GM11168 (cell line): Measurements from ENCODE around the gene SMIM12.

Experiments
- in situ Hi-C: fragments of 300-500 bp; cut with MboI; formaldehyde crosslinking; loops from one replicate; pipeline ENCODE4 v1.12.0; 2022; ENCODE audit warnings: low sequenced_read_pairs; ENCODE audit not compliant: unreplicated experiment

Gene SMIM12

DNA sequence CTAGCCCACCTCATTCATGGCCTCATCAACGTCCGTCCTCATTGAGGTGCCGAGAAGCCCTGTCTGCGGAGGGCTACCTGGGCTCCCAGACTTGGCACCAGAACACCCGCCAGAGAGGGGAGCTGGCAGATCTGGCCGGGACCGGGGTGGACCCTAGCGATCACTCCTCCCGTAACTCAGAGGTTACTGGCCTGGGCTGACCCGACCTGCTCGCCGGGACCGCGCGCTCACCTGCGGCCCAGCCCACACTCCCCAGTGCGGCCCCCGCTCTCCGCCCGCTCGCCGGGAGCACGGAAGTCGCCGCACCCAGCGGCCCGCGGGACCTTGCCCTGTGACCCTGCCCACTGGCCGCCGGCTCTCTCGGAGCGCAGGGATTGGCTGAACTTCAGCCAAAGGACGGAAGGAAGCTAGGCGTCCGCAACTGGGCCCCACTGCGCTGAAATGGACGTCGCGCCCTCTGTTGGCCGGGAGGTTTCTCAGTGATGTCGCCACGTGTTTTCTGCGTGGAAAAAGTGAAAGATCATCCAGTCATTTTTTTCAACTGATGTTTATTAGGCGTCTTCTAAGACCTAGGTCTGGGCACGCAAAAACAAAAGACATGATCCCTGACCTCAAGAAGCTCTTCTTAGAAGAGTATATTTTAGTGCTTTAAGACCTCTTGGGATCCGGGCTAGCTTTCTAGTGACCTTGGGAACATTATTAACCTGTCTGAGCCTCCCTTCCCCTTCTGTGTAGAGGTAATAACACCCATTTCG, at the start of gene SMIM12:
Gene SMIM12 (minus strand): TSS at position 304 of the 755 bp plus-strand sequence. CDS start 3,772 bp downstream, outside the sequence.
- in situ Hi-C loops = no loop called here

- in situ Hi-C loops = no loop called here
Observed at GRCh38 chr1:34908369-34908768, 48.8 kb upstream of the SMIM12 start.

GRCh38 chr1:34907487-34908090, 48.0 kb upstream of the SMIM12 start:
- in situ Hi-C loops = no loop called here

DNA sequence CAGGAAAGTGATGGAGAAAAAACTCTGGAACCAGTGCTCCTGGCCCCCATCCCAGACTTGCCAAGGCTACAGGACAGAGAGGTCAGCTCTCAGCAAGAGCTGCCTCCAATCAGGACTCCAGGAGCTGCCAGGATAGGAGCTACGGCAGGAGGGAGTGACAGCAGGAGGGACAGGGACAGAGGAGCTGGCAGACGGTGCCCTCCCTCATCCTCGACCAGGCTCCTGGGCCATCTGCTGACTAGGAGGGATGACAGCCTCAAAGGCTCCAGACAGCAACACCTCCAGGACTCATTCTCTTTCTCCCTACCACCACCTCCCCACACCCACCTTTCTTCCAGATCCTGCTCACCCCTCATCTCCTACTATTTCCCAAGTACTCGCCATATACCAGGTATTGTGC, 47.2 kb upstream of the SMIM12 start:
- in situ Hi-C loops = no loop called here

- in situ Hi-C loops = no loop called here
Observed at GRCh38 chr1:34906222-34906621, 46.7 kb upstream of the SMIM12 start.

DNA sequence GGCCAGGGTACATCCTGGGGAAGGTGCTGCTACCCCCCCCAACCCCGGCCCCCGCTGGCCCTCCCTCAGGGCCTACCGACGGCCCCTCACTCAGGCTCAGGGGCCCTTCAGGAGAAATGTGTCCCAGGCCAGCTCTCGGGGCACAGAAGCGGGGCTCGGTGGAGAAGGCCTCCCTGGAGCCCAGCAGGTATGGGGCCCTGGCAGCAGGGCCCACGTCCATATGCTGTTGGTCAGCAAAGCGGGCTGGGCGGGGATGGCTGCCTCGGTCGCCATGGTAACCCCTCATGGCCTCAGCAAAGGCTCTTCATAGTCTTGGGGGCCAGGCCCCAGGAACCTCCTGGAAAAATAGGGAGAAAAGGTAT, 45.5 kb upstream of the SMIM12 start:
- in situ Hi-C loops = no loop called here

GRCh38 chr1:34904236-34905097, 44.9 kb upstream of the SMIM12 start:
- in situ Hi-C loops = no loop called here

DNA sequence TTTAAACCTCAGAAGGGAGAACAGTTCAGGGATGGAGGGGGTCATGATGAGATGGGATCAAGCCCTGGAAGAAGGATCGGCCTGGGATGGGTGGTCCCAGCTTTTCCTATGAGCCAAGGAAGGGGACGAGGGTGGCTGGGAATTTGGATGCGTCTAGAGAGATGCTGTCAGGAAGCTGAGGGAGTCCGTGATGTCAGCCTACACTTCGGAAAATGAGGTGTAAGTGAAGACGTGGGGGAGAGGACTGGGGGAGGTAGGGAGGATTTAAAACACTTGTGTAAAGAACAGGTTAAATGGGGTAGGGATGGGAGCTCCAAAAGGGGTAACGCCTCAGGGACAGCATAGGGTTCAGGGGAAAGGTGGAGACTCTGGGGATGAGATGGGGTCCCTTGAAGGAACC, 42.4 kb upstream of the SMIM12 start:
- in situ Hi-C loops = no loop called here

DNA sequence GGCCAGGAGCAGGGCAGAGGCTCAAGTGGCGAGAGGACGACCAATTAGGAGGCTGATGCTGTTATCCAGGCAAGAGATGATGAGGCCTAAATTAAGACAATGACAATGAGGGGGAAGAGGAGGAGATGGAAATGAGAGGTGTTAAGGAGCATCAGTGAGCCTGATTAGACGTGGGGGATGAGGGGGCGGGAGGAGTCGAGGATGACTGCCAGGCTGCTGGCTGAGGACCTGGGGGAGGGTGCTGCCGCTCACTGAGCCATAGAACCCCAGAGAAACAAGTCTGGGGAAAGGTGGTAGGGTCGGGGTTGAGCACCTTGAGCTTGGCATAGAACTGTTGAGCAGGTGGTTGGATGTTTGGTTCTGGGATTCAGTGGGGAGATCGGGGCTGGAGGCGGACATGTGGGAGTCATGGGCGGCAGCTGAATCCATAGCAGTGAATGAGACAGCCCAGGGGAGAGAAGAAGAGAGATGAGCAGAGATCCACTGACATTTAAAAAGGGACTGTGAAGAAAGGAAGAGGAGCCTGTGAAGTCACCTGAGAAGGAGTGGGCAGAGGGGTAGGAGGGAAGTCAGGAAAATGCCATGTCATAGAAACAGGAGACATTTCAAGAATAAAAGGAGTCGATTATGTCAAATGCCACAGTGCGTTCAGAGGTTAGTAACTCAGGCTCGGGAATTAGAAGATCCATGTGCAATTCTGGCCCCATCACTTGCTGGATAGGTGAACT, 41.4 kb upstream of the SMIM12 start:
- in situ Hi-C loops = no loop called here

DNA sequence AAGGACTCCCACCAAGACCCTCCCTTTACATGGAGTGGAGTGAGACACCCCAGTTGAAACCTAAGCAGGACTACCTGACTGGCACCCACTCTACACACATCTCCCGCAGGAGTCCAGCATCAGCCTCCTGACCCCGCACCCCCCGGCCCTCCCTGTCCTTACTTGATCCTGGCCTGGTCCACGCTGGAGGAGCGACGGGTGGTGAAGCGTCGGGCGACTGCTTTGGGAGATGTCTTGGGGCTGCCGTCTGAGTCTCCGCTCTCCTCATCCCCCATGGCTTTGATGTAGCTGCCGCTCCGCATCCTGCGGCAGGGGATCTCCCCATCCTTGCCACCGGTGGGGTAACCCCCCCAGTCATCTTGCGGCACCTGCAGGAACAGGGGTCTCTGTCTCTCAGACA, 40.4 kb upstream of the SMIM12 start:
- in situ Hi-C loops = no loop called here

- in situ Hi-C loops = no loop called here
Observed at GRCh38 chr1:34899471-34899870, 39.9 kb upstream of the SMIM12 start.

- in situ Hi-C loops = no loop called here
Observed at GRCh38 chr1:34898330-34898761, 38.8 kb upstream of the SMIM12 start.

- in situ Hi-C loops = no loop called here
Observed at GRCh38 chr1:34896612-34897011, 37.1 kb upstream of the SMIM12 start.

DNA sequence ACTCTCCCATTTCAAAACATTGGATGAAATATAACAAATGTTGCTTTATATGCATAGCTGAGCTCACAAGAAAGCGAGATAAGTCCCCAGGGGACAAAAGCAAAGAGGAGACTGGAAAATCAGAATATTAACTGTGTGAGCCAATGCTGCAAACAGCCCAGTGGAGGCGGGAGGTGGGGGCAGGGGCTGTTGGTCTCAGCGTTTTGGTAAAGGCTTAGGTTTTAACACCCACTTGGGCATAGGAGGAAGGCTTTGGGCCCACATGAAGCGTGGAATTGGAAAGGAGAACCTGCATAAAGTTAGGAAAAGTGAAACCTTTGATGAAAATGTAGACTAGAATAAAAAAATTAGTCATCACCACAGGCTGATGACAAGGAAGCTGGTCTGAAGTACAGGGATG, 30.2 kb upstream of the SMIM12 start:
- in situ Hi-C loops = no loop called here

DNA sequence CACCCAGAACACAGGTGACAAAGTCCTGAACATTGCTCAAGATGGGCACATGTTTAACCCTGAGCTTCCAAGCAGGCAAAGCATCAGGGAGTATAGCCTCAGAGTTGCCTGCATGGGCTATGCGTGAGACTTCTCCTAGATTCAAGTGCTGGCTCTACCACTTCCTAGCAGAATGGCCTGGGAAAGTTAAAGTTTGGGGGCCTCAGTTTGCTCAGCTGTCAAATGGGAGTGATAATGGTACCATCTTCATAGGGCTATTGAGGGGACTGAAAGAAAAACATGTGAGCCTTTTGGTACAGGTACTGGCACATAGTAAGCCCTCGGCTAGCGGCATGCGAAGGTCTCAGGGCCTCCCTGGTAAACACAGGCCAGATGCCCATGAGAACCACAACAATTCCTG, 28.0 kb upstream of the SMIM12 start:
- in situ Hi-C loops = no loop called here

DNA sequence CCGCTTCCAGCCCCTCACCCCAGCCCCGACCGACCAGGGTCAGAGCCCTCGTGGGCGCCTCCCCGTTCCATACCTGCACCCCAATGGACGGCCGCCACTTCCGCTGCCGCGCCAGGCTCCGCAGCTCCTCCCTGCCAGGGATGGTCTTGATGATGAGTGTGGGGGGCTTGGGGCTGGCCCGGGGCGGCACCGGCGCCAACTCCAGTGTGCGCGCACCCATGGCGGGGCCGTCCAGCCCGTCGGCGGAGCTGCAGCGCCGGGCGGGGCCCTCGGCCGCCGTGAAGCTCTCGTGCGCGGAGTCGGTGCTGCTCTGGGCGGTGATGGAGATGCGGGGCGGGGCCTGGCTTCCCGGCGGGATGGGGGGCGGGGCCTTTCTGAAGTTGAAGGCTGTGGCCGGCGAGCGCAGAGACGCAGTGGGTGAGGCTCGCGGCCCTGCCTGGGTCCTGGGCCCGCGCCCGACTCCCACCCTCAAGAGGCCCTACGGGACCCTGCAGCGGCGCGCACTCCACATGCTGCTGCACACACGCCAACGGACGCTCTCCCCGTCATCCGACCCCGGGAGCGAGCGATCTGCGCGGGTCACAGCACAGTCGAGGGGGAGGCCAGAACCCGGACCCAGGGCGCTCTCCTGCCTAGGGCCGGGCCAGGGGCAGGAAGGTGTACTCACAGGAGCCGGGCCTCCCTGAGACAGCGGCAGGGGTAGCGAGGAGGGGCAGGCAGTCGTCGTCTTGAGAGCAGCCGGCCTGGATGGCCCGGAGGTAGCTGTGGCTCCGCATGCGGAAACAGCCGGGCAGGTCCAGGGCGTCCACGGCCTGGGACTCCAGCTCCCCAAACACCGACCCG, 26.1 kb upstream of the SMIM12 start:
- in situ Hi-C loops = no loop called here

- in situ Hi-C loops = no loop called here
Observed at GRCh38 chr1:34884961-34885360, 25.4 kb upstream of the SMIM12 start.

DNA sequence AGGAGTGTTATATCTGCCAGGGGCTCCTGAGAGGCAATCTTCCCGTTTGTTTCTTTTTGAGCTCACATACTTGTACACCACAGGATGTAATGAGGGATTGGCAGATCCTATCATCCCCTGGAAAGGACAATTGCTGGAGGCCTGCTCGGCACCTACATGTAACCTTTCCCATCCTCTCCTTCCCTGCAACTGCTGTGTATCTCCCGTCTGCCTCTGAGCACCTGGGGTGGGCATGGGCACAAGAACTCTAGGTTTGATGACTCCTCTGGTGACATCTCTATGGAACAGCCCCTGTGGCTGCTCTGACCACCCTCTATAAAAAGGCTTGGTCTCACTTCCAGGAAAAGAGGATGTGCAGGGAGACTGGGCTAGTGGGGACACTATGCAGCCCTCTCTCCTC, 25.0 kb upstream of the SMIM12 start:
- in situ Hi-C loops = no loop called here

- in situ Hi-C loops = no loop called here
Observed at GRCh38 chr1:34879230-34879629, 19.7 kb upstream of the SMIM12 start.

GRCh38 chr1:34876406-34876805, 16.9 kb upstream of the SMIM12 start:
- in situ Hi-C loops = no loop called here
